Sciatic nerve (tissue), 2 donors: ENCODE measurements around the gene PBX2. TPM values are rescaled to one million over a fixed set of nuclear protein-coding genes. Genes with fewer than 3 reads are reported as not detected.
"Not testable (repeated sequence)": the region's sequence is repeated elsewhere in the genome, so short reads cannot be mapped to it uniquely, and the experiment has no call there.

Experiments
- ATAC-seq: fragments of 200-7000 bp; cut with Tn5 transposase; one replicate; pipeline ENCODE4 v1.9.1; 2020; ENCODE audit warnings: mild to moderate bottlenecking, moderate library complexity
- DNase-seq: peaks from one replicate; pipeline ENCODE4 v3.0.0-alpha.2; 2020; ENCODE audit warnings: low spot score
- intact Hi-C: fragments of 100-400 bp; cut with DNase I; formaldehyde crosslinking; loops from one replicate; pipeline ENCODE4 v1.14.2; 2022
- total RNA-seq: library from RNA; stranded (reverse); fragmentation: NEBNext Ultra II Directional; extraction: Animal tissue kit (Norgen Biotek cat#: 25700); gene quantifications from one replicate; pipeline ENCODE4 v1.2.1, GENCODE V29; 2021
- donor health status: DM: no; HTN: no; CAD: no.
- donor health status: DM: no; HTN: no; CAD: no.

Gene PBX2, protein sequence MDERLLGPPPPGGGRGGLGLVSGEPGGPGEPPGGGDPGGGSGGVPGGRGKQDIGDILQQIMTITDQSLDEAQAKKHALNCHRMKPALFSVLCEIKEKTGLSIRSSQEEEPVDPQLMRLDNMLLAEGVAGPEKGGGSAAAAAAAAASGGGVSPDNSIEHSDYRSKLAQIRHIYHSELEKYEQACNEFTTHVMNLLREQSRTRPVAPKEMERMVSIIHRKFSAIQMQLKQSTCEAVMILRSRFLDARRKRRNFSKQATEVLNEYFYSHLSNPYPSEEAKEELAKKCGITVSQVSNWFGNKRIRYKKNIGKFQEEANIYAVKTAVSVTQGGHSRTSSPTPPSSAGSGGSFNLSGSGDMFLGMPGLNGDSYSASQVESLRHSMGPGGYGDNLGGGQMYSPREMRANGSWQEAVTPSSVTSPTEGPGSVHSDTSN
- total RNA-seq, result 97.7 TPM

DNA sequence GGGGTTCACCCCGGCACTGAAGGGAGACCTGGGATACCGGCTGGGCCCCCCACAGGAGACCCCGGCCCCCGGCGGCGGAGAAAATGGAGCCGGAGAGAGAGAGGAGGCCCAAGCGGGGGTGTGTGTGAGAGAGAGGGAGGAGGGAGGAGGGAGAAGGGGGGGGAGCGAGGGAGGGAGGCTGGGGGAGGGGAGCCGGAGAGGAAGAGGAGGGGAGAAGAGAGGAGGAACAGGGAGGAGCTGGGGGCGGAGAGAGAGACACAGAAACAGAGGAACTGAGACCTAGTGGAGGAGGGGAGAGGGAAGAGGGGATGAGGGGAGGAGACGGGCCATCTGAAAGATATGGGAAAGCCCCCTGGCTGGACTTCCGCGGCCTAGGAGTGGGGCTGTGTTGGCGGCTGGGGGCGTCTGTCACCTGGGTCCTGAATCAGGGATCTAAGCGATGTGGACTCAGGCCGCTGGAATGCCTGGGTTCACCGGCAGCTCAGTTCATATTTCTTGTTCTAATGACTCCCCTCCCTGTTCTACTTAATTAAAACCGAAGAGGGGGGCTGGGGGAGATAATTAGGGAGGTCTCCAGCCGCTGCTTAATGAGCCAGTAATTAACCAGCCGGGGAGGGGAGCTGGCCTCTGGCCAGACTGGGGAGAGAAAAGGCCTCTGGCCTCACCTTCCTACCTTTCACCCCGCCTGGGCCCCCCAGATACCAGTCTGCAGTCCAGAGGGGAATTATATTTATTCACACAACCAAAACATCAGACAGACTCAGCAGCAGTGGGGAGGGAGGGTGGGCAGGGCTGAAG is at the start of gene PBX2:
Gene PBX2 (minus strand): TSS at position 149 of the 798 bp plus-strand sequence. CDS start 287 bp downstream, outside the sequence.
- peak; percentile 84 for ATAC-seq
- intact Hi-C loops, result no loop called here
- DNase-seq, result peak; percentile 96

DNA sequence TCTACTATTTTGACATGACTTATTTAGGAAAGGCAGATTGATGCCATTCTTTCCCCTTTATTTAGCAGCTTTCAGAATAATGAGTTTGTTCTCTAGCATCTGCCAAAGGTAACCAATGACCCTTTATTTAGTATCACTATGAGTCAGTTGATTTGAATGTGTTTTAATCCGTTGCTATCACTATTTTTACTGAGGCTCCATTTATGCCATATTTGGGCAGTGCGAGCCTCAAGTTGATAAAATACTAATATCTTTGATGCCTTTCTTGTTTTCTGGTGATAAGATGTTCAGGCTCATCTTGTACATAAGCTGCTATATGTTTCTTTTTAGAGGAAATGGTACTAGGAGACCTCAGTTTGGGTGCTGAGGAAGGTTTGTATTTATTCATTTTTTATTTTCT is 49.5 kb upstream of the PBX2 start:
- DNase-seq (no peak), ATAC-seq (no peak)
- intact Hi-C loops, result no loop called here

DNA sequence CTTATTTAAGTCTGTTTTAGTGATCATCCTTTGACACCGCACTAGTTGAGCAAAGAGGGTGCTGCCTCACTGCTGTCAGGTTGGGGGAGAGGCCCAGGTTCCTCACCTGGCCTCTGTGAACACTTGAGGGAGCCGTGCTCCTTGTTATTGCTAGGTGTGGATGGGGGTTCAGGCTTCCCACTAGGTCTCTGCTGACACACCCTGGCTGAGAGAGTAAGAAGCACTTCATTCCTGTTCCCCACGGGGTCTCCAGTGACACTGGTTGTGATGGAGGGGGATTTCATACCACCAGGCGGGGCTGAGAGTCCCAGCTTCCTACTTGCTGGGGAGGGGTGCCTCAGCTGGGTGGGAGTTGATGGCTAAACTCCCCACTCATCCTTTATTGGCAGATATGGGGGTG is 44.9 kb upstream of the PBX2 start:
- DNase-seq (no peak), ATAC-seq (no peak)
- intact Hi-C loops, result no loop called here

DNA sequence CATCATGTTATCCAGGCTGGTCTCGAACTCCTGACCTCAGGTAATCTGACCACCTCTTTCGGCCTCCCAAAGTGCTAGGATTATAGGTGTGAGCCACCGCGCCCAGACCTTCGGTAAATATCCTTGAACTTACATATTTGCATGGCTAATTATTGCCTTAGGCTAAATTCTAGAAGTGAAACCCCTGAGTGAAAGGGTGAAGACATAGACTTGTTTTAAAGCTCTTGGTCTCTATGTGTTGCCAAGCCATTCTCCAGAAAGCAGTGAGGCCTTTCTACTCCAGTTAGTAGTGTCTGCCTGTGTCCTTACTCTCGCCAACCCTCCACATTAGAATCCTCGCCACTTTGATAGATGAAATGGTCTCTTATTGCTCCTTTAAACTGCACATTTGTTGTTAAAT is 36.4 kb upstream of the PBX2 start:
- intact Hi-C loops, result no loop called here
- DNase-seq, result no peak
- ATAC-seq, result no peak

DNA sequence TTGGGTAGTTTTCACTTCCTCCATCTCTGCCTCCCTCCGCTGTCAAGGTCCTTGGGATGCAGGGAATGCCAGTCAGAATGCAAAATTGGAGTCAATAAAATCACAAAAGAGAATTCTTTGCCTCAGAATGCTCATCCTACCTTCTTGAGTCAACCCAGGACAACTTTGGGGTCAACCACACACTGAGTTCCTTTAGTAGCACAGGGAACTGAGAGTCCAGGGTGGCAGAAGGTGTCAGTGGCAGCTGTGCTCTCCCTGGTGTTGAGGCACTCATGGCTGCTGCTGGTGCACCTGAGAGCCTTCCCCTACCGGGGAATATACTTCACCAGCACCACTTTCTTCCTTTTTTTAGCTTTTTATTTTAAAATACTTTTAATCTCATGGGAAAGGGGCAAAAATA is 34.7 kb upstream of the PBX2 start:
- no peak for ATAC-seq
- intact Hi-C loops, result no loop called here
- no peak for DNase-seq

DNA sequence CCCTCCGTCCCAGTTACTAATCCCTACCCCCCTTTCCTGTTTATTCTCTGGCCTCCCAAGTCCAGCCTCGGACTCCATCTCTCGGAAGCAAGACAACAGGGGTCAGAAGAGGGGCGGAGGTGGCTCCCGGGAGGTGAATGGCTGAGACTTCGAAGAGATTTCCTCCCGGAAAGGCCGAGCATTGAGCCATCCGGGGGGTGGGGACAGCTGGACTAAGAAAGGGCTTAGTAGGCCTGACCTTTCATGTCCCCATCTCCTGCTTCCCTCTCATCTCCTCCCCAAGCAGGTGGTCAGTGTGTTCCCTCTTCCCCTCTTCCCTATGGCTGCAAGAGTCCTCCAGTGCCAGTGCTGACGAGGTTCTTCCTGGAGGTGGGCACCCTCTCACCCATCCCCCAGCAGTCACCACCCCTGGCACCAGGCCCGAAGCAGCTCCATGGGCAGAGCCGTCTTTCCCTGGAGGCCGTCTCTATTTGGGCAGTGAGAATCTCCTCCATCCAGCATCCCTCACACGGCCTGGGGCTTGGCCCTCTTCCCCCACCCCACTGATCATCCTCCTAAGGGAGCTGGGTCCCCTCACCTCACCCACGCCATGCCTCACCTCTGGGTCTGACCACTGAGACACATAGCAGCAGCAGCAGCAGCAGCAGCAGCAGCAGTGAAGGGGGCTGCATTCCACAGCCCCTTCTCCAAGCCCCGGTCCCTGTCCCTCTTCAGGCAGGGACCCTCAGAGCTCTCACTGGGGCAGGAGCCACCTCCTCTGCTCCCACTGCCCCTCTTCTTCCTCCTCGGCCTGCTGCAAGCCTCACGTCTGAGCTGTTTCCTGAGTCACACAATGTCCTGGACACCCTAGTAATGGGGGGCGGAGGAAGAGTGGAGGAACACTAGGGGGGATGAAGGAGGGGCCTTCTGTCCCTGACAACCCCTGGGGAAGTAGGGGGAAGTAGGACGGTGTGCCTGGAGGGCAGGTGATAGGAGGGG is 33.5 kb upstream of the PBX2 start, which contains the start of gene NOTCH4:
Gene NOTCH4 (minus strand): TSS at position 810 of the 978 bp plus-strand sequence. CDS start 139 bp downstream, at position 671.
- intact Hi-C loops, result no loop called here
- DNase-seq (no peak), ATAC-seq (peak; percentile 27)

DNA sequence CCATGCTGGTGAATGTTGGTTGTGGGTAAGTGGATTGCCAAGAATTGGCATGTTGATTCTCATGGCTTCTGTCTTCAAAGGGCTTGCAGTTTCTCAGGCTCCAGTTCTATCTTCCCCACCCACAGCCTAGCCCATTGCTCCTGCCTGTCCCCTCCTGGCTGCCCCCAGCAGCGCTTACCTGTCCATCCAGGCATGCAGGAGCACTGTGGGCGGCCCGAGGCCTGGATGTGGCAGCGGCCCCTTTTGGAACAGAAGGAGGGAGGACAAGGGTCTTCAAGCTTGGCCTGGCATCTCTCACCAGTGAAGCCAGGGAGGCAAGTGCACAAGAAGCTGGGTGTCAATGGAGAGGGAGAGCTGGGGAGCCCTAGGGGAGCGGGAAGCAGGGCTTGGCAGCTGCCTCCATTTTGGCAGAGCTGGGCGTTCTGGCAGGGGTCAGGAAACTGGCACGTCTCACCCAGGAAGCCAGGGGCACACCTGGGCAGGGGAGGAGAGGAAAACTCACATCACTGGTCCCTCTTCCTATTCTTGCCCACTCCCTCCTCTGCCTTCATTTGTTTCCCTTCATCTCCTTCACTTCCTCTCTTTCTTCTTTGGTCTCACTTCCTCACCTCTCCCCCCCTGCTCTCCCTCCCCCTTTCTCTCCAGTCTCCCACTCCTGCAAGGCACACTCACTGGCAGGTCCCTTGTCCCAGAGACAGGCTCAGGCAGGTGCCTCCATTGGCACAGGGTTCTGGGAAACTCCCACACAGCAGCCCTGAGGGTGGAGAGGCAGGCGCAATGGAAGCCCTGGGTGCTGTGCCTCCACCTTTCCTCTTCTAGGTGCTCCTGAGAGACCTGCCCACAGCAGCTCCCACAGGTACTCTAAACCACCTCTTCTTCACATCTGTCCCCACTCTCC is 32.6 kb upstream of the PBX2 start:
- no peak for ATAC-seq
- DNase-seq, result no peak
- intact Hi-C loops, result no loop called here

DNA sequence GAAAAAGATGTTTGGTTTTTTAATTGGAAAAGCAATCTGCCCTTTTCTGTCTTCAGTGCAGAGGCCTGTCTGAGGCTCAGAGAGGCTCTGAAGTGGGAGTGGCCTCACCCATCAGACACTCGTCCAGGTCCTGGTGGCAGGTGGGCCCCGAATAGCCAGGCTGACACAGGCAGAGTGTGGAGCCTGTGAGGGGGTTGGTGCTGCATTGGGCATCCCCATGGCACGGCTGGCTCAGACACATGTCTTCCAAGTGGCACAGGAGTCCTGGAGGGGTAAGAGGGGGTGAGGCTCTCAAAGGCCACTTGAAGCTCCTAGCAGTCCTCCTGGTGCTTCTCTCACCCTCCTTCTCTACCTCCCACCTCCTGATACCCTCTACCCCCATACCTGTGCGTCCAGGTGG is 30.0 kb upstream of the PBX2 start:
- DNase-seq (no peak), ATAC-seq (no peak)
- intact Hi-C loops, result no loop called here

DNA sequence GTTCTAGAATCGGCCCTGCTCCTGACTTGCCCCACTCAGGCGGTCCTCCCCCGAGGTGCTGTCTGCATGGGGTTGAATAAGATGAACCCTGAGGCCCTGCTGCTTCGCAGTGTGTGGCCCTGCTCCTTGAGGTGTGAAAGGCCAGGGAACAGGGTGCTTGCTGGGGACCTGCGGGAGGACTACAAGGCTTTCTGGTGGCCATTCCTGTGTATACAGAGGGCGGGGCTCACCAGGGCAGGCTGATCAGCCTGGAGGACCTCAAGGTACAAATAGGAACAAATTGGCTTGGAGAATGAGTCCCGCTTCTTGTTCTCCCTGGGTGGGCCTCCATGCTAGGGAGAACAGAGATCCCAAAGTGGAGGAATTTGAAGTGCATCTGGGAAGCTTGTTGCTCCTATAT is 28.2 kb upstream of the PBX2 start:
- intact Hi-C loops, result no loop called here
- DNase-seq (no peak), ATAC-seq (no peak)

DNA sequence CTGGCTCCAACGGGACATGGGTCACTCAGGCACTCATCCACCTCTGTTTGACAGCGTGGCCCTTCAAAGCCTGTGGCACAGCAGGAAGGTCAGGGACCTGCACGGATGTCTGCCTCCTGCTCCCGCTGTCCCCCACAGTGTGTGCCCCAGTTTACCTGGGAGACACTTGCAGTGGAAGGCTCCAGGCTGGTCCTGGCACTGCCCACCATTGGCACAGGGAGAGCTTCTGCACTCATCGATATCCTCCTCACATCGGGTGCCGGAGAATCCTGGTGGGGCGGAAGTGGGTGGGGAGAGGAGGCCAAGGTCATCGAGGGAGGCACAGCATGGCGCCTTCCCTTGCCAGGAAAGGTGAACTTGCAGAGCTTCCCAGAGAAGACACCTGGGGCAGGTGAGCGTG is 27.0 kb upstream of the PBX2 start:
- DNase-seq, result no peak
- intact Hi-C loops, result no loop called here
- ATAC-seq, result no peak

DNA sequence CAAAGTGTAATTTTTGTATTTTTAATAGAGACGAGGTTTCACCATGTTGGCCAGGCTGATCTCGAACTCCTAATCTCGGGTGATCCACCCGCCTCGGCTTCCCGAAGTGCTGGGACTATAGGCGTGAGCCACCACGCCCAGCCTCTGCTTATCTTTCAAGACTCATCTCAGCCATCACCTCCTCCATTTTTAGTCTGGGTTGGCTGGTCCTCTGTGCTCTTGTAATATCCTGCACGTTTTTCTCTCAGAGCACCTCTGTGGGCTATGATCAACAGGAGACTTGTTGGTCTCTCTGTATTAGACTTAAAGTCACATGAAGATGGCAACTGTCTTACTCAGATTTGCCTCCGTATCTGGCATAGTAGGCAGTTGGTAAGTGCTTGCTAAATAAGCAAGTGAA is 26.3 kb upstream of the PBX2 start:
- ATAC-seq (no peak), DNase-seq (no peak)
- intact Hi-C loops, result no loop called here

DNA sequence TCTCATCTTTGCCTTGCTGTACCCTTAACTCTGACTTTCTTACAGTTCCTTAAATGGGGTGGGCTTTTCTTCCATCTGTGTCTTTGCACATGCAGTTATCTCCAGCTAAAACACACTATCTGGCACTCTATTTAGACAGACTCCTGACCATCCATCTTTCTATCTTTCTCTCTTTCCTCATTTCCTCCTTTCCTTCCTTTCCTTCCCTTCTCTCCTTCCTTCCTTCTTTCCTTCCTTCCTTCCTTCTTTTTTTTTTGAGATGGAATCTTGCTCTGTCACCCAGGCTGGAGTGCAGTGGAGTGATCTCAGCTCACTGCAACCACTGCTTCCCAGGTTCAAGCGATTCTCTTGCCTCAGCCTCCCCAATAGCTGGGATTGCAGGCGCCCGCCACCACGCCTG is 25.6 kb upstream of the PBX2 start:
- intact Hi-C loops, result no loop called here
- DNase-seq (no peak), ATAC-seq (no peak)

DNA sequence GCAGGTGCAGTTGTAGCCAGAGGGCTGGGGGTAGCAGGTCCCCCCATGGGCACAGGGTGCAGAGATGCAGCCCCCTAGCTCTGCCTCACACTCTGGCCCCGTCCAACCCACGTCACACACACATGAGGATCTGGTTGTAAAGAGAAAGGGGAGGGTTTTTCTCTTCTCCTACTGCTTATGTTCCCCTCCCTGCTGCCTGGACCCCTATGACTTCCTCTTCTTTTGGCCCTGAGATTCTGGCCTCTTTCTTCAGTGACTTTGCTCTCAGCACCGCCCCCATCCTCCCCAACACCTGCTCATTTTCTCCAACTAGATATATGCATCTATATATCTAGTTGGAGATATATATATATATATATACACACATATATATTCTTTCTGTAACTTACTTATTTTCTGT is 24.1 kb upstream of the PBX2 start:
- DNase-seq (no peak), ATAC-seq (no peak)
- intact Hi-C loops, result loop anchor here (5.0 kb wide), 1 partner anchor 1002 kb away; no protein-coding TSS in a partner anchor

DNA sequence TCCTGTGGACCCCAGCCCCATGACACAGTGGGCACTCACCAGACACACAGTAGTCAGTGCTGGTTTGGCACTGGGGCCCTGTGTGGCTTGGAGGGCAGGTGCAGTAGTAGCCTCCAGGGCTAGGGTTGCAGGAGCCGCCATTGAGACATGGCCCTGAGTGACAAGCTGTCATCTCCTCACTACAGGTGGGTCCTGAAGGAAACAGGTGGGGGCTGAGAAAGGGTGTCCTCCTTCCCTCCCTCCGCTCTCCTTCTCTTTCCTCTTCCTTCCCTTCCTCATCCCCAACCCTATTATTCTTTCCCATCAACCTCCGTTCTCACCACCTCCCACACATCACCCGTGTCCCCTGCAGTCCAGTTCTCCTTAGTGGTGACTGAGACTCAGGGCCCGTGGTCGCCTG is 23.6 kb upstream of the PBX2 start:
- DNase-seq, result no peak
- ATAC-seq, result no peak
- intact Hi-C loops, result loop anchor here (5.0 kb wide), 1 partner anchor 1001 kb away; no protein-coding TSS in a partner anchor

DNA sequence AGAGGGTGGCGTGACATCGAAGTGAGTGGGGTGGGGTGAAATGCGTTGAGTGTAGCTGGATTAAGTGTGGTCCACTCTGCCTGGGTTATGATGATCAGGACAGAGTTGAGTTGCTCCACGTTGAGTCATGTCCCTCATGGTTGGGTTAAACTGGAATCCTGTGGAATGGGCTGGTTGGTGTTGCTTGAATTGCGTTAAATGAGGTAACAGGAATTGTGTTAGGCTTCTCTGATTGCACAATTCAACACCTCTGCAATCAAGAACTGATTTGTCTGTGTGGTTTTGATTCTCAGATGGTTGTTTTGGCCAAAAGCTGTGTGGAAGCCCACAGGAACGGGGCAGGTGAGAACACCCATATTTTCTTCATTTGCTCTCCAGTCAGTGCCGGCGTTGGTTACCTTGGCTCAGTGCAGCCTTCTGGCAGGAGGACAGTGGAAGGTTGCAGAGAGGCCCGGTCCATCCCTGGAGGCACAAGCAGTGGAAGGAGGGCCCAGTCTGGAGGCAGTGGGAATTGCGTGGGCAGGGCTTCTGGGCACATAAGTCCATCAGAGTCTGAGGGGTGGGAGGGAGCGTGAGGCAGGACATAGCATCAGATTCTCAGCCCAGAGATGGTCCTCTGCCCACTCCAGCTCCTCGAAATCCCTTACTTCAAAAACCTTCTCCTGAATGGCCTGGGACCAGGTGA is 22.2 kb upstream of the PBX2 start:
- intact Hi-C loops, result loop anchor here (5.0 kb wide), 1 partner anchor 1000 kb away; no protein-coding TSS in a partner anchor
- ATAC-seq (no peak), DNase-seq (no peak)

DNA sequence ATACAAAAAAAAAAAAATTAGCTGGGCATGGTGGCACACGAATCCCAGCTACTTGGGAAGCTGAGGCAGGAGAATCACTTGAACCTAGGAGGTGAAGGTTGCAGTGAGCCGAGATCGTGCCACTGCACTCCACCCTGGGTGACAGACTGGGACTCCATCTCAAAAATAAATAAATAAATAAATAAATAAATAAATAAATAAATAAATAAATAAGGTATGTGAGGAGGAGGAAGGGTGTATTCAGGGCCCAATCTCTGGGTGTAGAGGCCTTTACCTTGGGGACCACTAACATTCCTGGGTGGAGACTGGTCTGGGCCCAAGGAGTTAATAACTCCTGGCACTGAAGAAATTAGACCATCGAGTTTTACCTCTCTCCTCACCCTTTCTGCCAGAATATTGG is 21.4 kb upstream of the PBX2 start:
- intact Hi-C loops, result loop anchor here (5.0 kb wide), 1 partner anchor 999 kb away; no protein-coding TSS in a partner anchor
- ATAC-seq, DNase-seq: not testable (repeated sequence)

DNA sequence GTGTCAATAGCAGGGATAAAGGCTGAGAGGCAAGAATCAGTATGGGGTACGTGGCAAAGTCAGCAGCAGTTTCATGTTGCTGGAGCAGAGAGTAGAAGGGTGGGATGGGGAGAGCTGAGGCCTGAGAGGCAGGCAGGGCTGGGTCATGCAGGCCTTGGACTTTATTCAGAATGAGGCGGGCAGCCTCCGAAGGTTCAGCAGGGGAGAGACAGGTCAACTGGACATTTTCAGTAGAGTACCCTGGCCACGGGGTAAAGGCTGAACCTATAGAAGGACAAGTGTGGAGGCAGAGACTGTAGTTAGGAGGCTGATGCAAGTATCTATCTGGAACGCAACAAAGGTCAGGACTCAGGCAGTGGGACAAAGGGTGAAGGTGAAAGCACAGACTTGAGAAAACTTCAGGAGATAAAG is 20.2 kb upstream of the PBX2 start:
- DNase-seq (no peak), ATAC-seq (no peak)
- intact Hi-C loops, result loop anchor here (5.0 kb wide), 1 partner anchor 998 kb away; no protein-coding TSS in a partner anchor
